NCI-H2029 treated with DMSO at 0.1 percent for 48 hours (cell line): ENCODE data around the gene ICAM2.
A peak's percentile ranks its signal among the peaks of the same experiment; 100 is the strongest.
"Not testable (repeated sequence)": the region's sequence is repeated elsewhere in the genome, so short reads cannot be mapped to it uniquely, and the experiment has no call there.

Experiments used
- DNase-seq: peaks from one replicate; lab custom pipeline; 2025; lab: John Stamatoyannopoulos, UW

ICAM2 gene

GRCh38 chr17:64042700-64043485, 22.5 kb upstream of the ICAM2 start:
- no peak for DNase-seq

GRCh38 chr17:64041912-64042311, 21.5 kb upstream of the ICAM2 start:
- DNase-seq = no peak

DNA sequence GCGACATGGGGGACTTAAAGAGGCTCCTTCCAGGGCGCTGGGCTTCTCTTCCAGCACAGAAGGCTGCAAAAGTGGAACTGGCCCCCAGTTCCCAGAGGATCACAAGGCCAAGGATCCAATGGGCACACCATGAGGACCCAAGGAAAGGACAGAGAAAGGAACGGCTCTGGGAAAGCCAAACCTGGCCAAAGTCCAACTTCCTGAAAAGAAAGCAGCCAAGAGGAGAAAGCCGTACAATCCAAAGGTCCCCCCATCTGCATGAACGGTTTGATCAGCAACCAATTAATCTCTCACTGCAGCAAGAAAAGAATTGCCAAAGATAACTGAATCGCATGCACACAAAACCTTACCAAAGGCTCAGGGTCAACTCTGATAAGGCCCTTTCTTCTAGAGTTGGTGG, 19.8 kb upstream of the ICAM2 start:
- no peak for DNase-seq

- DNase-seq = no peak
Measured at GRCh38 chr17:64039106-64039400, 18.6 kb upstream of the ICAM2 start.

DNA sequence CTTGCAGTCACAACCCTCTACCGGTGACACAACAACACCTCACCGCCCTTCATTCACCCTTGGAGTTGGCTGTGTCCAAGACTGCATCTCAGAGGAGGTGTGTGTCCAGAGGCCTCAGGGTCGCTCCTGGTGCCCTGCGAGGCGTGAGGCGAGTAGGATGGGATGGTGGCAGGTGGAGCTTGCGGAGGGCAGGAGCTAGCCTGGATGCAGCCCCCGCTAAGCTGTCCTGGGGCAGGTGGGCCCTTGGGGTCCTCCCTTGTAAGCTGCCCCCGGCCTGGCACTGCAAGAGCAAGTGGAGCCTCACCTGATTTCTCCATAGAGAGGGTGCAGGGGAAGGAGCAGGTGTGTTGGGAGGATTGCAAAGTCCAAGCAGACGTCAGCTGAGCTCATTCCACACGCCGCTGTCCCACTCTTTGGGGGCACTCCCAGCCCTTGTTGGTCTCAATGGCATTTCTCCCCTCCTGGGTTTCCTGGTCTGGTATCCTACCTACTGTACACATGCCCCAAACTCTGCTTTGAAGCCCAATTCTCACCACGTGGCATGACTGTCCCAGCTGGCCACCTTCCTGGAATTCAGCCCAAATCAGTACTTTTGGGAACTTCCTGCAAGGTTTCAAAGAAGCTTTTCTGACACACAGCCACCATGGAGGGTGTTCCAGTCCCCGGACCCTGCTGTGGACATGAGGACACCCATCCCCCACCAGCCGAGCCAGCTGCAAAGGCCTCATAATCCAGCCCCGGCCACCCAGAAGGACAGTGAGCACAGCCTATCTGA, 18.1 kb upstream of the ICAM2 start:
- DNase-seq = no peak

DNA sequence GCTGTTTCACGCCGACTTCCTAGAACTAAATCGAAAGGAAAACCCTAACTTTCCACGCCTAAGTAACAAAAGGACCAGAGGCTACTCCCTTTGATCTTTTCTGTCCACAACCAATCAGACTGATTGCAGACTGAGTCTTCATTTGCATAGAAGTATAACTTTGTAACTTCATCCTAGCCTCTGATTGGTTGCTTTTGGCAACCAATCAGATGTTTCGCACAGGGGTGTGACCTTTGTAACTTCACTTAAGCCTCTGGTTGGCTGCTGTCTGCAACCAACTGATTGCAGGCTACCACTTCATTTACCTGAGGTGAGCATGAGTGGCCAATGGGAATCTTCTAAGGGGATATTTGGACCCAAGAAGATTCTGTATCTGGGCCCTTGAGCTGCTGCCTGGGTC, 17.4 kb upstream of the ICAM2 start:
- DNase-seq = no peak

- DNase-seq = no peak
Measured at GRCh38 chr17:64037180-64037579, 16.7 kb upstream of the ICAM2 start.

DNA sequence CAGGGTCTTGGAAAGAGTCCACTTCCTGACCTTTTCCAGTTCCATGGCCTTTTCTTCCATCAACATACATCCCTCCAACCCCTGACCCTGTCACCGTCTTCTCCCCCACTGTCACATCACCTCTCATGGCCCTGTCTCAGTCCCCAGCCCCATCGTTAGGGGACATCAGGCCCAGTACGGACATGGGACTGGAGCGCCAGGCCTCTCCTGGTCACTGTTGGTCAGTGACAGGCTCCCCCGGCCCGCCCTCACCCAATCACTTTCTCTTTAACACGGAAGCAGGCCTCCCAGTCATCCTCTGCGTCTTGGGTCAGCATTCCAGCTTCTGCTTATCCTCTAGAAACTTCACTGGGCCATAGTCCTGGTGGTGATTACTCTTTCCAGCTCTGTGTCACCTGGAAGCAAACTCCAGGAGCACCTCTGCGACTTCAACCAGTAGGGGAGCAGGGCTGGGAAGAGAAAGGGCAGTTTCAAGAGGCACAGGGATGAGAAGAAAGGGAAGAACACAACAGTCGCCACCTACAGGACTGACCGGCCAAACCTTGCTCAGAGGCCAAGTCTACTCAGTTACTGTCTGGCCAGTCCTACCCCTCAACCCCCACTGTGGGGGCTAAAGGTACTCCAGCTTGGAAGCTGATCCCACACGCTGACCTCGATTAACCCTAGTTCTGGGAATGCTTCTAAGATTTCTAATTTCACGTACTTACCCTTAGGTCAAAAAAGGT, 15.9 kb upstream of the ICAM2 start:
- no peak for DNase-seq

DNA sequence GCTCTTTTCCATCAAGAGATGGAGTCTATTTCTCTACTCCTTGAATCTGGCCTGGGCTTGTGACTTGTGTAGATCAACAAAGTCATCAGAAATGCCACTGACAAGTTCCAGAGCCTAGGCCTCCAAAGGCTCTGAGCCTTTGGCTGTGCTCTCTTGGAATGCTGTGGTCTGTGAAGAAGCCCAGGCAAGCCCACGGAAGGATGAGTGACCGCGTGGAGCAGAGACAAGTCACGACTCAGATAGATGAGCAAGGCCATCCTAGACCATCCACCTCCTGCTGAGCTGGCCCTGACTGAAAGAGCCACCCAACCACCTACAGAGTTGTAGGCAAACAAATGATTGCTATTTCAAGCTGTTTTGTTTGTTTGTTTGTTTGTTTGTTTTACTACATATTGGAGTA, 11.6 kb upstream of the ICAM2 start:
- no peak for DNase-seq

GRCh38 chr17:64028874-64029464, 8.5 kb upstream of the ICAM2 start:
- peak; percentile 12 for DNase-seq

DNA sequence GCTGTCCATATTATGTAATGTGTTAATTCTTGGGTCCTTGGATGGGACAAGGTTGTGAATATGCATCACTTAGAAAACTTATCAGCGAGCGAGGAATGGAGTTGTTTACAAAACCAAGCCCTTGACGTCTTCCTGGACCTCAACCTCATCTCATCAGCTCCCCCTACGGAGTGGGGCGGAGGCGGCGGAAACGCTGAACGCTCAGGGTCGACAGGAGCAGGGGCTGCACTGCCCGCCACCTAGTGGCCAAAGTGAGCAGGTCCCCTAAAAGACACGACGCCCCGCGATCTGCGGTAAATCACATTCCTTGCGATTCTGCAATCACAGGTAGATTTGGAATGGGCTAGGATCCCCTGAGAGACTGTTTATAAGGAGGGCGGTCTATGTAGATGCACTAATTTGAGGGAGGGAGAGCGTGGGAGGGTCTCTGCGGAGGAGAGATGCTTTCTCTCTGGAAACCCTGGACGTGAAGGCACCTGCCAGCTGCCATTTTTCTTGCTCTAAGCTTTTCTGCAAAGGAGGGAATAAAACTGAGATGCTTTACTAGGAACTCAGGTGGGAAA, 5.4 kb upstream of the ICAM2 start:
- DNase-seq = peak; percentile 12

GRCh38 chr17:64024781-64025731, 4.6 kb upstream of the ICAM2 start:
- no peak for DNase-seq

DNA sequence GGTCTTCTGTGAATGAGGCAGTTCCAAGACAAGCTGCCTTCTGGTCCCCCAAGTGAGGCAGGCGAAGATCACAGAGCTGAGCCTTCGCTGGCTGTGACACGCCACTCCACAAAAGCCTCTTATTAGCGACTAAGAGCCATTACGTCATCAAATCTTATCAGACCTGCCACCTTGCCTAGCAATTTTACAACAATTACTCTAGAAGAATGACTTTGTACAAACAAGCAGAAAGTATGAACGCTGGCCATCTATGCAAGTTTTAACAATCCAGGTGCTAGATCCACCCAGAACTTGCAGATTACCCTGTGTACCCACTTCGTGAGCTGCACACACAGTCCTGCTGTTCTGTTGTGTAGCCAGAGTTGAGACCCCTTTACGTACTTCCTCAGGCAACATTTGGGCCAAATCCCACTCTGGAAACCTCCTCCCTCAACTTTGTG, 3.8 kb upstream of the ICAM2 start:
- no peak for DNase-seq

- DNase-seq = no peak
Measured at GRCh38 chr17:64022611-64023063, 2.2 kb upstream of the ICAM2 start.

GRCh38 chr17:64019551-64019961, 877 bp downstream of the ICAM2 start:
- not testable (repeated sequence) for DNase-seq

DNA sequence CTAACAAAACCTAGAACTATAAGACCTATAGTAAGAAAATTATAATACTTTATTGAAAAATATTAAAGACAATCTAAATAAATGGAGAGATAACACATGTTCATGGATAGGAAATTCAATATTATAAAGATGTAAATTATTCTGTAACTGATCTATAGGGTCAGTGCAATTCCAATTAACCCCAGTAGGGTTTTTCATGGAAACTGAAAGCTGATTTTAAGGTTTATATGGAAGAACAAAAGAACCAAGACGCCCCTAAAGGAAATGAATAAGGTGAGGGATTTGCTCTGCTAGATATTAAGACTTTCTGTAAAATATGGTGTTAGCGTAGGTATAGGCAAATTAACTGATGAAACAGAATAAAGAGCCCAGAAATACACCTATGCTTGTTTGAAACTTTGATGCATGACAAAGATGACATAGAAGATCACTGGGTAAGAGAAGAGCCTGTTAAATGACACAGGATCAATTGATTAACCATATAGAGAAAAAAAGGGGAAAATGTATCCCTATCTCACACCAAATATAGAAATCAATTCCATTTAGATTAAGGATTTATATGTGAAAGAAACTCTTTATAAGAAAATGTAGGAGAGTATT, 3.0 kb downstream of the ICAM2 start:
- DNase-seq = no peak

- DNase-seq = no peak
Measured at GRCh38 chr17:64016974-64017373, 3.5 kb downstream of the ICAM2 start.

DNA sequence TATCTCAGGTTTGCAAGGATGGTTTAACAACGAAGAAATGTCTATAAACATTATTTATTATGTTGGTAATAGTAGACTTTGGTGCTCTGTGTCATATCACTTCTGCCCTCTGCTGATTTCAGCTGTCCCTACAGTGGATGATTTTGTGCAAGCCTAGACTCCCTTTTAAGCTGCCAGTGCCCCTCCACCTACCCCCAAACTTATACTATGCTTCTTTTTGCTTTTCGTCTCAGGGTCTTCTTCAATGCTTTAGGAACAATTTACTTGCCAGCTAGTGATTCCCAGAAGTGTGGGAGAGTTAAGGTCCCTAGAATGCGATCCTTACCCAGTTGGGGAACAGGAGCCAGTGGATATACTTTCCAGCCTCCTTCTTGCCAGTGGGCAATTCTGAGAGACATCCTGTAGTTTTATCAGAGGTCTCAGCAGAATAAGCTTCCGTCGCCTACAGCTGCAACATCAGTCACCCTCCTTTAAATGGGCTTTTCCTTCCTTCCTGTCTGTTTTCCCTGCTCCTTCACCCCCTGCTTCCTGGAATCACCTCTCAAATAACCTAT, 4.1 kb downstream of the ICAM2 start:
- DNase-seq = no peak

DNA sequence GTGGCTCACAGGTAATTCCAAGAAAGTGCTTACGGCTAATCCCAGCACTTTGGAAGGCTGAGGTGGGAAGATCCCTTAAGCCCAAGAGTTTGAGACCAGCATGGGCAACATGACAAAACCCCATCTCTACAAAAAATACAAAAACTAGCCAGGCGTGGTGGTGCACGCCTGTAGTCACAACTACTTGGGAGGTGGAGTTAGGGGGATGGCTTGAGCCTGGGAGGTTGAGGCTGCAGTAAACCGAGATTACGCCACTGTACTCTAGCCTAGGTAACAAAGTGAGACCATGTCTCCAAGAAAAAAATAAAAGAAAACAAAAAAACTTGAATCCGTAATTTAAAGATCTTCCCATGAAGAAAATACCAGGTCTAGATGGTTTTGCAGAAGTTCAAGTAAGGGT, 5.0 kb downstream of the ICAM2 start:
- DNase-seq = no peak
